PFSK-1 (cell line): ENCODE data around the gene ZNF385D.

ENCODE experiments used
- POLR2AphosphoS5 ChIP-seq: IDR thresholded peaks from 2 replicates; pipeline ENCODE4 v1.6.1; 2012; ENCODE audit warnings: low read depth, mild to moderate bottlenecking, control low read depth, low read length, moderate library complexity
- SIN3A ChIP-seq: IDR thresholded peaks from 2 replicates; pipeline ENCODE4 v1.6.1; 2012; ENCODE audit warnings: mild to moderate bottlenecking, low read length, moderate library complexity, borderline replicate concordance; ENCODE audit not compliant: insufficient read depth
- TF ChIP-seq, protein P1 (sequence below), 2 experiments: IDR thresholded peaks; 2 replicates each; pipeline versions ENCODE4 v1.6.1 to v1.8.0; 2011 to 2012; ENCODE audit warnings: low read depth in 2 of 2, low read length in 2 of 2, control low read depth in 1 of 2, inconsistent platforms in 1 of 2, mild to moderate bottlenecking in 1 of 2, moderate library complexity in 1 of 2; ENCODE audit not compliant: insufficient read depth in 1 of 2

- no peak for TF ChIP-seq SIN3A
- TF ChIP-seq, protein P1, sequence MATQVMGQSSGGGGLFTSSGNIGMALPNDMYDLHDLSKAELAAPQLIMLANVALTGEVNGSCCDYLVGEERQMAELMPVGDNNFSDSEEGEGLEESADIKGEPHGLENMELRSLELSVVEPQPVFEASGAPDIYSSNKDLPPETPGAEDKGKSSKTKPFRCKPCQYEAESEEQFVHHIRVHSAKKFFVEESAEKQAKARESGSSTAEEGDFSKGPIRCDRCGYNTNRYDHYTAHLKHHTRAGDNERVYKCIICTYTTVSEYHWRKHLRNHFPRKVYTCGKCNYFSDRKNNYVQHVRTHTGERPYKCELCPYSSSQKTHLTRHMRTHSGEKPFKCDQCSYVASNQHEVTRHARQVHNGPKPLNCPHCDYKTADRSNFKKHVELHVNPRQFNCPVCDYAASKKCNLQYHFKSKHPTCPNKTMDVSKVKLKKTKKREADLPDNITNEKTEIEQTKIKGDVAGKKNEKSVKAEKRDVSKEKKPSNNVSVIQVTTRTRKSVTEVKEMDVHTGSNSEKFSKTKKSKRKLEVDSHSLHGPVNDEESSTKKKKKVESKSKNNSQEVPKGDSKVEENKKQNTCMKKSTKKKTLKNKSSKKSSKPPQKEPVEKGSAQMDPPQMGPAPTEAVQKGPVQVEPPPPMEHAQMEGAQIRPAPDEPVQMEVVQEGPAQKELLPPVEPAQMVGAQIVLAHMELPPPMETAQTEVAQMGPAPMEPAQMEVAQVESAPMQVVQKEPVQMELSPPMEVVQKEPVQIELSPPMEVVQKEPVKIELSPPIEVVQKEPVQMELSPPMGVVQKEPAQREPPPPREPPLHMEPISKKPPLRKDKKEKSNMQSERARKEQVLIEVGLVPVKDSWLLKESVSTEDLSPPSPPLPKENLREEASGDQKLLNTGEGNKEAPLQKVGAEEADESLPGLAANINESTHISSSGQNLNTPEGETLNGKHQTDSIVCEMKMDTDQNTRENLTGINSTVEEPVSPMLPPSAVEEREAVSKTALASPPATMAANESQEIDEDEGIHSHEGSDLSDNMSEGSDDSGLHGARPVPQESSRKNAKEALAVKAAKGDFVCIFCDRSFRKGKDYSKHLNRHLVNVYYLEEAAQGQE (IDR thresholded peaks at IDR 0.05; ENCODE audit: insufficient read depth in 1 of 2, low read depth in 2 of 2, low read length in 2 of 2): no peak
- no peak for TF ChIP-seq POLR2AphosphoS5
These were observed 109.1 kb downstream of the ZNF385D start for GRCh38 chr3:21641959-21642358.
